GM19043 (cell line): Measurements from ENCODE around the gene USP22.

Source experiments
- ATAC-seq: cut with Tn5 transposase; IDR thresholded peaks from one replicate; pipeline ENCODE4 v1.9.1; 2021; ENCODE audit warnings: low read depth; ENCODE audit not compliant: unreplicated experiment

The USP22 gene

GRCh38 chr17:21053056-21053455 lies 10.2 kb upstream of the USP22 start:
- ATAC-seq = peak; percentile 60

- ATAC-seq = no peak
Measured at GRCh38 chr17:21049457-21049856, 6.6 kb upstream of the USP22 start.

- ATAC-seq = no peak
Measured at GRCh38 chr17:21046216-21046615, 3.4 kb upstream of the USP22 start.

- no peak for ATAC-seq
Measured at GRCh38 chr17:21044971-21045370, 2.2 kb upstream of the USP22 start.

DNA sequence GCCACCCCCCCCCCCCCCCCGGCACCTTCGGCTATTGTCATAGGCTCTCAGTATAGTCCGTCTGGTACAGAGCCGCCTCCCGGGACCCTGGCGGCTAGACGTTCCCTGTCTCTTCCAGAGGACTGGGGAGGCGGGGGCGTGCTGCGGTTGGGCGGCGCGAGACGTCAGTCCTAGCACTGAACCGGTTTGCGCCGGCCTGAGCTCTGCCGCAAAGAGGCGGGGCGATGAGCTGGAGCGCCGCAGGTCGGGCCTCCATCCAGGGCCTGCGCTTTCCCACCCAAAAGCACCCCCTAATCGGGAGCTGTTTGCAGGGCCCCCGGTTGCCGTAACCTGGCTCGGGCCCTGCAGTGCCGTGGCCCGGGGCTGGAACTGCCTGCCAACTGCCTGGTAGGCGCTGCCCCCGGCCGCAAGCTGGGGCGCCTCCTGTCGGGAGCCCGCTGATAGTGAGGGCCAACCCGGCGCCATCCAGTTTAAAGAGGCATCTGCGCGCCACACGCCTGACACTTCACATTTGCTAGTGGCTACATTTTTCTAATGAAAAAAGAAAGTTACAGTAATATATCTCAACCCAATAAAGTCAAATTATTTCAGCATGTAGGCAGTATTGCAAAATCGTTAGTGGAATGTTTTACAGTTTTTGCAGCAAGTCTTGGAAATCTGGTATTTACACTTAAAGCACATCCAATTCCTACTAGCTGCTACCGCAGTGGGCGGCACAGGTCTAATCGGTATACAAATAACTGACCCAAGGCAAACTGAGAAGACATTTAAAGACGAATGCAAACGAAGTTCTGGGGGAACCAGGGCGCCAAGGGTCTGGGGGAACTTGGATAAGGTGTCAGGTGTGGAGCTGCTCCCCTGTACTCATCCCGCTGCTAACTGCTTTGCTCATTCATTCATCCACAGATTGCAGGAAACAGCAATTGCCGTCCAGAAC lies 753 bp upstream of the USP22 start:
- ATAC-seq = peak; percentile 83

- ATAC-seq = no peak
Measured at GRCh38 chr17:21041741-21042457, 912 bp downstream of the USP22 start.

- no peak for ATAC-seq
Measured at GRCh38 chr17:21039839-21040575, 2.8 kb downstream of the USP22 start.

GRCh38 chr17:21037117-21037803 lies 5.6 kb downstream of the USP22 start:
- no peak for ATAC-seq

DNA sequence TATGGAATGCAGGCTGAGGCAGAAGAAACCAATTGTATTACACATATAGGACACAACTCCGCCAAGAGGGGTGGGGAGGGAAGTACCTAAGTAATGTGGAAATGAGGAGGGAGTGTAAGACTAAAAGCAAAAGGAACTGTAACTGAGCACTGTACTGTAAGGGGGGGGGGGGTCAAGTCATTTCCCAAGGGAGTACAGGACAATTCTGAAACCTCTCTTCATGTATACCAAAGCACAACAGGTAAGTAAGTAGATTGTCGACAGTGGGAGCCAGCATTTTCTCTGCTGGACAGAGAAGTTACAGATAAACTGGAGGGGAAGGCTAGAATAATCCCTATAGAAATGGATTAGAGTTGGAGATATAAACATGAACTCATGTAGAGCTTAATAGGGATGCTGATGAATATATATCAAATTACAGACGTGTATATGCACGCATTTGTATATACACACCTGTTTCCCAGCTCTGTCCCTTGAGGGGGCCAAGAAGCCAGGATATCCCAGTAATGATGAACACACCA lies 6.4 kb downstream of the USP22 start:
- no peak for ATAC-seq

GRCh38 chr17:21035406-21035805 lies 7.4 kb downstream of the USP22 start:
- ATAC-seq = no peak

DNA sequence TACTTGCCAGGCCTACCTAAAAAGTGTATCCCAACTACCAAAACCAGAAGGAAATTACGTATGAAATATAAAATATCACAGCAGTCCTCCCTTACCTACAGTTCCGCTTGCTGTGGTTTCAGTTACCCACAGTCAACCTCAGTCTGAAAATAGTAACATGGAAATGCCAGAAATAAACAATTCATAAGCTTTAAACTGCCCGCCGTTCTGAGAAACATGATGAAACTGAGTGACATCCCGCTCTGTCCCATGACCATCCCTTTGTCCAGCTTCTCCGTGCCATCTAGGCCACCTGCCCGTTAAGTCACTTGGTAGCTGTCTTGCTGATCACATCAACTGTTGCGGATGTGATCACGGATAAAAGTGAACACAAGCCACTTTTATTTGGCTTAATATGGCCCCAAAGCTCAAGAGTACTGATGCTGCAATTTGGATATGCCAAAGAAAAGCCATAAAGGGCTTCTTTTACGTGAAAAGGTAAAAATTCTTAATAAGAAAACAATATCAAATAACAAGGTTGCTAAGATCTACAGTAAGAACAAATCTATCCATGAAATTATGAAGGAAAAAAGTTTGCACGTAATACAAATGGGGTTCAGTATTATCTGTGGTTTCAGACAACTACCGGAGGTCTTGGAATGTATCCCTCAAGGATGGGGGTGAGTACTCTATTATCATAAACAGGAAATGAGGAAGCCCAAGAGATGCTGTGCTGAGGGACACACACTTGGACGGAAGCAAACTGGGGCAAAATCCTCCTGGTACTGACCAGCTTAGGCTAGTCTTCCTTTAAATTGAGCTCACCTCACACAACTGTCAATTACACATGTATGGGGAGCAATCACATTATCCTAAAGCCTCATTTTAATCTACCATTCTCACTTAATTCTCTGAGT lies 8.2 kb downstream of the USP22 start:
- peak; percentile 50 for ATAC-seq

DNA sequence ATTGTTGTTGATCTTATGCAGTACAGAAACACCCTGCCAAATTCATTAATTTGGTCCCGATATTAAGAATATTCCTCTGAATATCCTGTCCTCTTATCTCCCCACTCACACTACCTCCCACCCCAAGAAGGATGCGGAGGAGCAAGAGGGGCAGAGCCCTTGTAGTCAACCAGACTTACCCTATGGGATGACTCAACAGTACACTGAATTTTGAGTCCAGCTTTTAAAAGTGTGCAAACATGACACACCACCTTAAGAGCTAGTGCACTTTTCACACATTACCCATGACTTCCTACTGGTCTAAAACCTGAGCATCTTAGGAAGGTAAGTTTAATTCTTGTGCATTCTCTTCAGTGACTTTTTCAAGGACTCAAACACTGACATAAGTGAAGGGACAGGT lies 9.5 kb downstream of the USP22 start:
- no peak for ATAC-seq

DNA sequence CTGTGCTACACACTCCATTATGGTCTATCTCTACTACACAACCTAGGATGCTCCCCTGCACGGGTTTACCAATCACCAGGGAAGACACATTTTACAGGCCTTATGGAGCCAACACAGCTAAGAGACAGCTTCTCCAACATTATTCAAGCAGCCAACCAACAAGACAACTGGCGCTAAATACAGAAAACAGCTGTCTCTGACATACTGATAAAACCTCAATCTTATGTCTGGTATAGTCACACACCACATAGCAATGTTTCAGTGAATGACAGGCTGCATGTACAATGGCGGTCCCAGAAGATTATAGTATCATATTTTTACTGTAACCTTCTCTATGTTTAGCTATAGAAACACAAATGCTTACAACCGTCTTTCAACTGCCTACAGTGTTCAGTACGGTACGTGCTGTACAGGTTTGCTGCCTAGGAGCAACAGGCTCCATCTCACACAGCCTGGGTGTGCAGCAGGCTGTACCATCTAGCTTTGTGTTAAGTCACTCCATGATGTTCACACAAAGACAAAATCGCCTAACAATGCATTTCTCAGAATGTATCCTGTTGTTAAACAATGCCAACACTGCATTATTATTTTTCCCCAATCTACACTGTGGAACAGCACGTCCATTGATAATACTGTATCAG lies 10.9 kb downstream of the USP22 start:
- no peak for ATAC-seq

GRCh38 chr17:21030375-21030774 lies 12.4 kb downstream of the USP22 start:
- no peak for ATAC-seq

DNA sequence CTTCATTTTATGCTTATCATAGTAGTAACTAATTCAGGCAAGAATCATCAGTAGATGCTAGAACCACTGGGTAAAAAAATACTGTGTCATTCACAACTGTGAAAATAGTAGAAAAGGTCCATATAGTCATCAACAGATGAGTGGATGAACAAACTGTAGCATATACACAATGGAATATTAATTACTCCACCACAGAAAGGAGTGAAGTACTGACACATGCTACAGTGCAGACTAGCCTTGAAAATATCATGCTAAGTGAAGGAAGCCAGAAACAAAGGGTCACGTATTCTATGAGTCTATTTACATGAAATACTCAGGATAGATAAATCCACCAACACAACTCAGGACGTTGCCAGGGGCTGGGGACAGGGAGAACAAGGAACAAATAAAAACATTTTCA lies 13.3 kb downstream of the USP22 start:
- no peak for ATAC-seq

GRCh38 chr17:21029036-21029435 lies 13.8 kb downstream of the USP22 start:
- no peak for ATAC-seq

- ATAC-seq = no peak
Measured at GRCh38 chr17:21028192-21028591, 14.6 kb downstream of the USP22 start.

- ATAC-seq = no peak
Measured at GRCh38 chr17:21027031-21027430, 15.8 kb downstream of the USP22 start.

- ATAC-seq = no peak
Measured at GRCh38 chr17:21025451-21025850, 17.4 kb downstream of the USP22 start.
